Measurements from ENCODE around the gene PARP3. TPM values are rescaled to one million over a fixed set of nuclear protein-coding genes. Genes with fewer than 3 reads are reported as not detected.

PARP3 gene
- total RNA-seq = 10 to 100 TPM; 32.1 to 50.8 (median 47.1) TPM

DNA sequence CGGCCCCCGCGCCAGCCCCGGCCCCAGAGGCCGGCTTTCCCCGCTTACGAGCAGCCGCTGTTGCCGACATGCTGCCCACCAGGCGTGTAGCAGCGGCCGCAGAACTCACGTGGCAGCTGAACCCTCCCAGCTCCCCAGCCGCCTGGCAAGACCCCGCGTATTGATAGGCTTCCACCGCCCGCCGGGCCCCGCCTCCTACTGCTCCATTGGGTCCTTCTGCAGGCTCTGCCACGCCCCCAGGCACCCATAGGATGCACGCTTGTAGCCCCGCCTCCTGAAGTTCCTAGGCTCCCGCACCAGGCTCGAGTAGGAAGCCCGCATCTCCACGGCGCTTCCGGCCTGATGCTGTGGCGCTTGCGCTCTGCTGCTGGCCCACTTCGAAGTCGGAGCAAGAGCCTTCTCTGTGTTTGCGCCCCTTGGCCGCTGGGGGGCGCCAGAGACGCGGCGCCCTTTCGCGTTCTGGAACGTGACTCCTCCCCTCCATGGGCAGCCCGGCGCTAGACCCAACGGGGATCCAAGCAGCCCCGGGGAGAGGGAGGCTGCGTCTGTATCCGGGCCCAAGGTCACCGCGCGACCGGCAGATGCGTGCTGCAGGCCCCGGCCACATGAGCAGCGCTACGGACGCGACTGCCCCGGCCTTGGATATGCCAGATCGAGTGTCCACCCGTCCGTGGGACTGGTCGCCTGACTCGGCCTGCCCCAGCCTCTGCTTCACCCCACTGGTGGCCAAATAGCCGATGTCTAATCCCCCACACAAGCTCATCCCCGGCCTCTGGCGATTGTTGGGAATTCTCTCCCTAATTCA, at the start of gene PARP3, which contains the start of gene RRP9:
TSS of gene PARP3 (plus strand) at position 566 of the 805 bp plus-strand sequence. CDS start 993 bp downstream, outside the sequence.
TSS of gene RRP9 (minus strand) at position 107 of the 805 bp plus-strand sequence. CDS start at position 70, 37 bp downstream.
- no peaks in the 10 kb centered on the region for H3K27me3 ChIP-seq
- peaks cover 23 to 24% of the 10 kb centered on the region in 2 donors for H3K4me1 ChIP-seq
- no peaks in the 10 kb centered on the region for H3K9me3 ChIP-seq
- peak; percentile 61 to 84 for TF ChIP-seq POLR2A (IDR thresholded peaks at IDR 0.05)
- TF ChIP-seq, protein P1, sequence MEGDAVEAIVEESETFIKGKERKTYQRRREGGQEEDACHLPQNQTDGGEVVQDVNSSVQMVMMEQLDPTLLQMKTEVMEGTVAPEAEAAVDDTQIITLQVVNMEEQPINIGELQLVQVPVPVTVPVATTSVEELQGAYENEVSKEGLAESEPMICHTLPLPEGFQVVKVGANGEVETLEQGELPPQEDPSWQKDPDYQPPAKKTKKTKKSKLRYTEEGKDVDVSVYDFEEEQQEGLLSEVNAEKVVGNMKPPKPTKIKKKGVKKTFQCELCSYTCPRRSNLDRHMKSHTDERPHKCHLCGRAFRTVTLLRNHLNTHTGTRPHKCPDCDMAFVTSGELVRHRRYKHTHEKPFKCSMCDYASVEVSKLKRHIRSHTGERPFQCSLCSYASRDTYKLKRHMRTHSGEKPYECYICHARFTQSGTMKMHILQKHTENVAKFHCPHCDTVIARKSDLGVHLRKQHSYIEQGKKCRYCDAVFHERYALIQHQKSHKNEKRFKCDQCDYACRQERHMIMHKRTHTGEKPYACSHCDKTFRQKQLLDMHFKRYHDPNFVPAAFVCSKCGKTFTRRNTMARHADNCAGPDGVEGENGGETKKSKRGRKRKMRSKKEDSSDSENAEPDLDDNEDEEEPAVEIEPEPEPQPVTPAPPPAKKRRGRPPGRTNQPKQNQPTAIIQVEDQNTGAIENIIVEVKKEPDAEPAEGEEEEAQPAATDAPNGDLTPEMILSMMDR (IDR thresholded peaks at IDR 0.05) = peak; percentile 97 to 100 (median 100)
- H3K36me3 ChIP-seq = peaks cover 9% of the 10 kb centered on the region in 2 donors
- peak within 1 kb of the TSS; percentile 81 to 96 (median 90) for H3K27ac ChIP-seq
- peak within 1 kb of the TSS; percentile 32 to 51 (median 39) for H3K4me3 ChIP-seq (replicated peaks in 1 of 3)
- intact Hi-C loops (cut with DNase I) = loop anchor here (5.0 kb wide), 2 partner anchors 35 to 115 kb away; partner anchors contain the start of genes ABHD14A and DUSP7
- peak; percentile 100 for DNase-seq
- 1% methylated on average over 24 to 39 of the region's 67 CpGs for WGBS, 2 donors

DNA sequence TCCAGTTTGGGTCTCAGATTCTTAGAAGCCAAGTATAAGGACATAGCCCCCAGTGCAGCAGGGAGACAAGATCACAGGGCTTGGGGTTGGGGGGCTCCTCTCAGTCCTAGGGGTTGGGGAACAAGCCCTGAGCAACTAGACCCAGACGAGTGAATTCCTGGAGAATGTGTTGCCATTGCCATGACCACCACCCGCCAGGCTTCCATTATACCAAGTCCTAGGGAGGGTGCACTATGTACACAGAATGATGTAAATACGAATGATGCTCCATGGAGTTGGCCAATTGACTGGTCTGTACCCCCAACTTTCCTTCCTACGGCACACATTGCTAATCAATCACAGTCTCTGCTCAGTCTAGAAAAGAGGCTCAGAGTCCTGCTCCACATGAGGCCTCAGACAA, 47.8 kb upstream of the PARP3 start:
- no peaks in the 10 kb centered on the region for H3K9me3 ChIP-seq
- no peak for DNase-seq
- WGBS, 2 donors = 80 to 90% methylated on average over 4 of the region's 4 CpGs
- no peak for TF ChIP-seq POLR2A (IDR thresholded peaks at IDR 0.05)
- TF ChIP-seq, protein P1 (IDR thresholded peaks at IDR 0.05) = no peak
- no peaks in the 10 kb centered on the region for H3K27me3 ChIP-seq
- intact Hi-C loops (cut with DNase I) = no loop called here
- no peak overlapping the region for H3K27ac ChIP-seq
- H3K36me3 ChIP-seq = no peaks in the 10 kb centered on the region
- H3K4me3 ChIP-seq (replicated peaks in 1 of 3) = no peak overlapping the region
- no peaks in the 10 kb centered on the region for H3K4me1 ChIP-seq

DNA sequence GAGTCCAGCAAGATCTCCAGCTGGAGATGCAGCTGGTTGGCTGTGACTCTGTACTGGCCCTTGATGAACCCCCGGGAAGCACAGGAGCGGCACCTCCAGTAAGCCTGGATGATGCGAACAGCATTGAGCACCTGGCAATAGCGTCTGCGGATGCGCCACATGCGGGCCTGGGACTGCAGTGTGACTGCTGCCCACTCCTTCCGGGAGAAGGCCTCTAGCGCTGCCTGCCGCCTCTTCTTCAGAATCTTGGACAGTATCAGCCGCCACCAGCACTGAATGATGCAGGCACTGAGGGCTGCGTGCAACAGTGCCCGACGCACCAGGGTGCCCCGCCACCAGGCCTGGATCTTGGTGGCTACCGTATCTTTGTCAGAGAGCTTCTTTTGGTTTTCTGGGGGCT, 47.2 kb upstream of the PARP3 start:
- Histone ChIP-seq H3K36me3 (no peaks in the 10 kb centered on the region), H3K4me1 (no peaks in the 10 kb centered on the region), H3K9me3 (no peaks in the 10 kb centered on the region), H3K4me3 (replicated peaks in 1 of 3) (no peak overlapping the region), H3K27ac (no peak overlapping the region), H3K27me3 (no peaks in the 10 kb centered on the region)
- WGBS, 2 donors = 93 to 95% methylated on average over 7 to 16 of the region's 16 CpGs
- intact Hi-C loops (cut with DNase I) = no loop called here
- DNase-seq = no peak
- TF ChIP-seq POLR2A (IDR thresholded peaks at IDR 0.05) = no peak
- TF ChIP-seq, protein P1 (IDR thresholded peaks at IDR 0.05) = no peak

DNA sequence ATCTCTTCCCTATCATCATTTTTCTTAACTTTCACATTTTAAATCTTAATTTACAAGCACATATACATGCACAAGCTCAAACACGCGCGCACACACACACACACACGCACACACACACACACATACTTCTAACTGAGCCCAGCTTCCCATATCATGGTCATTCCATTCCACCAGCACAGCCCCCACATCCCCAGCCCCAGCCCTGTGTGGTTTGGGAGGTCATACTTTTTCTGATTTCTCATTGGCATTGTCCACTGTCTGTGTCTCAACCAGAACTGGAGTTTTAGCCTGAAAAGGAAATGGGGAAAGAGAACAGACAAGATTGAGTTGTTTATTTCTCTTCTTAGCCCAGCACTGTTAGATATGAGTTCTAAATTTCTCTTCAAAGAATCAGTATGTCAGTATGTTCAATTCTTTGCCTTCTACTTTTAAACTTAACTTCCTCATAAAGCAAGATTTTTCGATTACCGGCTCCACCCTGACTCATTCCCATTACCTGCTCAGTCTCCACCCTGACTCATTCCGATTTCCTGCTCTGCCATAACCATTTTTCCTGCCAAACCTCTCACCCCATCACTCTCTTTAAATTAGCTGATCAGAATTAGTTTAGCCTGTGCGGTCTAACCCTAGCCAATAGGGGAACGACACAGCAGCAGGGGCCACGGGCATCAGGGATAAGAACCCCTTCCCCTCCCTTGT, 45.4 kb upstream of the PARP3 start:
- Histone ChIP-seq H3K9me3 (no peaks in the 10 kb centered on the region), H3K4me3 (replicated peaks in 1 of 3) (no peak overlapping the region), H3K27me3 (no peaks in the 10 kb centered on the region), H3K36me3 (no peaks in the 10 kb centered on the region), H3K4me1 (no peaks in the 10 kb centered on the region), H3K27ac (no peak overlapping the region)
- intact Hi-C loops (cut with DNase I) = no loop called here
- 89 to 95% methylated on average over 10 of the region's 10 CpGs for WGBS, 2 donors
- DNase-seq = no peak
- TF ChIP-seq, protein P1 (IDR thresholded peaks at IDR 0.05) = no peak
- no peak for TF ChIP-seq POLR2A (IDR thresholded peaks at IDR 0.05)

Measured in thyroid gland (tissue), 4 donors.